ENCODE data around the gene SYNJ2.

- TF ChIP-seq CTCF (IDR thresholded peaks at IDR 0.05) (no peak), POLR2A (IDR thresholded peaks at IDR 0.05) (no peak)
Measured at GRCh38 chr6:158067436-158068015, 85.9 kb downstream of the SYNJ2 start.
